Gastrocnemius medialis (tissue), 4 donors: ENCODE results near the gene PGS1. TPM values are rescaled to one million over a fixed set of nuclear protein-coding genes. Genes with fewer than 3 reads are reported as not detected.

Source experiments
- ATAC-seq, 2 donors: fragments of 150-250 bp; one replicate each; pipeline ENCODE4 v1.9.1; 2016
- DNase-seq, 2 donors: peaks; one replicate each; pipeline ENCODE4 v3.0.0-alpha.2; 2019
- H3K27ac ChIP-seq, 4 donors: fragments of 200-600 bp; sonication (generic); 1 replicate in 1 of 4; 2 replicates in 3 of 4; pipeline ENCODE4 v1.5.1; 2016 to 2018; ENCODE audit warnings: mild to moderate bottlenecking in 2 of 4, moderate library complexity in 1 of 4
- H3K27me3 ChIP-seq, 3 donors: fragments of 200-600 bp; sonication (generic) in 2 of 3; 1 replicate in 1 of 3; 2 replicates in 2 of 3; pipeline versions ENCODE4 v1.5.1 to v1.6.0; 2016 to 2019; ENCODE audit warnings: mild to moderate bottlenecking in 1 of 3, moderate library complexity in 1 of 3
- H3K36me3 ChIP-seq, 2 donors: fragments of 200-600 bp; sonication (generic) in 1 of 2; one replicate each; pipeline ENCODE4 v1.5.1; 2017 to 2018
- H3K4me1 ChIP-seq, 2 donors: fragments of 200-600 bp; sonication (generic) in 1 of 2; one replicate each; pipeline ENCODE4 v1.5.1; 2016 to 2017; ENCODE audit warnings: mild to moderate bottlenecking in 2 of 2
- H3K4me3 ChIP-seq, 4 donors: fragments of 200-600 bp; sonication (generic) in 3 of 4; 1 replicate in 1 of 4; 2 replicates in 3 of 4; pipeline ENCODE4 v1.5.1; 2016 to 2019; ENCODE audit warnings: mild to moderate bottlenecking in 2 of 4
- H3K9me3 ChIP-seq, 3 donors: fragments of 200-600 bp; sonication (generic) in 2 of 3; 1 replicate in 1 of 3; 2 replicates in 2 of 3; pipeline ENCODE4 v1.5.1; 2016 to 2019
- CTCF ChIP-seq, 5 experiments: fragments of 450-650 bp in 3 of 5; fragments of 200-600 bp in 2 of 5; sonication (generic) in 2 of 5; IDR thresholded peaks in 4 of 5; conservative IDR thresholded peaks in 1 of 5; 1 replicate in 4 of 5; 2 replicates in 1 of 5; pipeline ENCODE4 v1.5.1; 2016 to 2019; ENCODE audit warnings: antibody characterized with exemption in 5 of 5, mild to moderate bottlenecking in 3 of 5, moderate library complexity in 3 of 5
- POLR2A ChIP-seq, 2 donors: fragments of 450-650 bp; IDR thresholded peaks; one replicate each; pipeline ENCODE4 v1.6.1; 2017; ENCODE audit warnings: antibody characterized with exemption in 2 of 2, mild to moderate bottlenecking in 2 of 2, moderate library complexity in 2 of 2
- in situ Hi-C, 4 donors: fragments of 200-750 bp; cut with MboI; loops; one replicate each; pipeline versions ENCODE4 v1.15.0 to v1.8.0; 2017; ENCODE audit warnings: low sequenced_read_pairs in 4 of 4
- intact Hi-C: fragments of 100-400 bp; cut with DNase I; formaldehyde crosslinking; loops from one replicate; pipeline ENCODE4 v1.15.1; 2023; ENCODE audit warnings: low total_unique reads
- total RNA-seq, 4 donors: library from RNA; depleted of rRNA; stranded (reverse); fragments of >200 nt; gene quantifications; one replicate each; pipeline versions ENCODE4 v1.1.0 to v1.2.3, GENCODE V29; 2016

The PGS1 gene
- total RNA-seq, 4 donors from 2014 or later = 16.6 to 30.0 (median 21.8) TPM

- Histone ChIP-seq H3K36me3 (no peaks in the 10 kb centered on the region), H3K27me3 (no peaks in the 10 kb centered on the region), H3K4me1 (peaks cover 79 to 93% of the 10 kb centered on the region in 2 donors), H3K9me3 (no peaks in the 10 kb centered on the region), H3K4me3 (no peak overlapping the region), H3K27ac (peak overlapping the region; percentile 93 to 98 (median 95))
- in situ Hi-C loops (no loop called here), intact Hi-C loops (no loop called here)
- DNase-seq = peak; percentile 27 to 67
- peak; percentile 41 to 66 (median 59) for TF ChIP-seq CTCF (IDR thresholded peaks at IDR 0.05 in 4 of 5, conservative IDR thresholded peaks at IDR 0.05 in 1 of 5)
- TF ChIP-seq POLR2A (IDR thresholded peaks at IDR 0.05) = no peak
- ATAC-seq = peak in 1 of 2 donors; percentile 32
These were observed 34.0 kb downstream of the PGS1 start for GRCh38 chr17:78412403-78412802.

DNA sequence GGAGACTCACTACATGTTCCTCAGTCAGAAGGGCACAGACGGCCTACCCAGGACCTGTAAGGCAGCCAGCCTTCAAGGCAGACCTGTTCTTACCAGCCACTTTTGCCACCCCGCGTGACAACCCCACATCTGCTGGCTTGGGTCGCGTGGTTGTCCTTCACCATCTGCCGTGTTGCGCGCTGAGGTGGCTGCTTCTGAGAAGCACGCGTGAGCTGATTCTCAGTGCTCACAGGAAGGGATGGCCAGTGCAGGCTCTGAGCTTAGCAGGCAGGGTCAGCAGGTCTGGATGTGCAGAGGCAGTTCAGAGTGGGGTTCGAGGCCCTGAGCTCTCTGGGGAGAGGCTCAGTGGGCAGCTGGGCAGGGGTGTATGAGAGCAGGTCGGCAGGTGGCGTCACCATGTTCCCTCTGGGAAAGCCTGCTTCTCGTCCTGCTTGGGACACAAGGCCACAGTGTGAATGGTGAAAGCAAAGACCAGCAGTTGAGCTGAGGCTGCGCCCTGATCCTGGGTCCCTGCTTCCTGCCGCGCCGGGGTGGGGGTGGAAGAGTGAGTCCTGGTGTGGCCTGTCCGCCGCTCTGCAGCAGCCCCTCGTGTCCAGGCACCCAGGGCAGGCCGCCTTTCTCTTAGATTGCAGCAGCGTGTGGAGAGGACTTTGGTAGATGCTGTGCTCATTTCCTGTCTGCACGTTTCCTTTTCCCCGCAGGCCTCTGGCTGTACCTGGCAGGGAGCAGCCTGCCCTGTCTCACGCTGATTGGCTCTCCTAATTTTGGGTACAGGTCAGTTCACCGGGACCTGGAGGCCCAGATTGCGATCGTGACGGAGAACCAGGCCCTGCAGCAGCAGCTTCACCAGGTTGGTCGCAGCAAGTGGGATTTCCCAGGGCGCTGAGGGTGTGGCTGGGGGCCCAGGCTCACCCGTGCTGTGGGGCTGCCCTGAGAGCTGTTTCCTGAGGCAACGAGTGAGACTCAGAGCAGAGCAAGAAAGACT lies 36.0 kb downstream of the PGS1 start:
- Histone ChIP-seq H3K4me3 (no peak overlapping the region), H3K9me3 (no peaks in the 10 kb centered on the region), H3K36me3 (peaks cover 0 to 4% of the 10 kb centered on the region in 2 donors), H3K27me3 (no peaks in the 10 kb centered on the region), H3K4me1 (peaks cover 59 to 81% of the 10 kb centered on the region in 2 donors), H3K27ac (peak overlapping the region; percentile 93 to 98 (median 95))
- DNase-seq (peak in 1 of 2 donors; percentile 39), ATAC-seq (no peak)
- in situ Hi-C loops = no loop called here
- TF ChIP-seq POLR2A (IDR thresholded peaks at IDR 0.05) = no peak
- no peak for TF ChIP-seq CTCF (IDR thresholded peaks at IDR 0.05 in 4 of 5, conservative IDR thresholded peaks at IDR 0.05 in 1 of 5)
- intact Hi-C loops = loop anchor here (2.0 kb wide), 1 partner anchor 36 kb away; the partner anchor contains the start of gene PGS1

GRCh38 chr17:78415821-78416711 lies 37.6 kb downstream of the PGS1 start:
- TF ChIP-seq CTCF (IDR thresholded peaks at IDR 0.05 in 4 of 5, conservative IDR thresholded peaks at IDR 0.05 in 1 of 5) = no peak
- no peak for TF ChIP-seq POLR2A (IDR thresholded peaks at IDR 0.05)
- in situ Hi-C loops = no loop called here
- DNase-seq (no peak), ATAC-seq (no peak)
- intact Hi-C loops = loop anchor here (2.0 kb wide), 1 partner anchor 37 kb away; the partner anchor contains the start of gene PGS1
- Histone ChIP-seq H3K27ac (peak overlapping the region; percentile 70 to 98 (median 94)), H3K36me3 (peaks cover 0 to 12% of the 10 kb centered on the region in 2 donors), H3K27me3 (no peaks in the 10 kb centered on the region), H3K9me3 (no peaks in the 10 kb centered on the region), H3K4me3 (no peak overlapping the region), H3K4me1 (peaks cover 48 to 68% of the 10 kb centered on the region in 2 donors)

DNA sequence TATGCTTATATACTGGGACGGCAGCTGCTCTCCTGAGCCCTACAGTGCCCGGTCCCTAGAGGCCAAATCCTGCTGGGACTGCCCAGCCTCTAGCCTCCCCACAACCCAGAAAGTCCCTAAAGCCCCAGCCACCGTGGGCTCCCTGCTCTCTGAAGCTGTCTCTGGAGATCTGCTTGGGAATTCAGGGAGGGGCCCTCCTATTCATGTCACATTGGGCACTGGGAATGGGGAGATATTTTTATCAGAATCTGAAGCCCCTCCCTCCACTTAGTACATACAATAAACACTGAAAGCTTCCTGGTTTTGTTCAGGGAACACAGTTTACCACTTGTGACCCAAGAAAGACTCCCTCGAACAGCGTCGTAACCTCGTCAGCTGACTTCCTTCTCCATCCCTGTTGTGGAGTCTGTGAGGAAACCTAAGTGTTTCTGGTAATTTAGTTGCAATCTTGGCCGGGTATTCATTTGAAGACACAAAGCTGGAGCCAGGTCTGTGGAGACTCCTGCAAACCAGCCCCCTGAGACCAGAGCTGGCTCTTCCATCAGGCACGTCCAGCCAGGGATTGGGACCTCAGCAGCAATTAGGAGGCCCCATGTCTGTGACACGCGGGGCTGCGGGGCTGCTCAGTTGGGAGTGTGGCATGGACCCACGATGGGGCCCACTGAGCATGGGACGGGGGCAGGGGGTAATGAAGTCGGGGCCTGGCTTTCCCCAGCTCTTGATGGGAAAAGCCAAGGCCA lies 38.5 kb downstream of the PGS1 start:
- DNase-seq = no peak
- no peak overlapping the region for H3K4me3 ChIP-seq

More for the DNA sequence above, 38.5 kb downstream of the PGS1 start:
- TF ChIP-seq CTCF (IDR thresholded peaks at IDR 0.05 in 4 of 5, conservative IDR thresholded peaks at IDR 0.05 in 1 of 5) = no peak
- TF ChIP-seq POLR2A (IDR thresholded peaks at IDR 0.05) = peak; percentile 30 to 63
- intact Hi-C loops = no loop called here
- Histone ChIP-seq H3K4me1 (peaks cover 39 to 59% of the 10 kb centered on the region in 2 donors), H3K27me3 (no peaks in the 10 kb centered on the region), H3K36me3 (peaks cover 0 to 12% of the 10 kb centered on the region in 2 donors), H3K27ac (peak overlapping the region; percentile 70 to 98 (median 94)), H3K9me3 (no peaks in the 10 kb centered on the region)
- in situ Hi-C loops = no loop called here
- peak in 1 of 2 donors; percentile 11 for ATAC-seq
